GM18505 (cell line): ENCODE data around the gene TNS1.

Experiments used
- ATAC-seq: cut with Tn5 transposase; IDR thresholded peaks from one replicate; pipeline ENCODE4 v1.9.1; 2021; ENCODE audit not compliant: unreplicated experiment
- POLR2A ChIP-seq: IDR thresholded peaks from 4 replicates; pipeline ENCODE4 v1.6.1; 2011; ENCODE audit warnings: borderline replicate concordance; ENCODE audit not compliant: insufficient read depth, insufficient read length; ENCODE audit errors: extremely low read depth

TNS1 gene

GRCh38 chr2:218033590-218034496 is 31.0 kb upstream of the TNS1 start:
- ATAC-seq = no peak

DNA sequence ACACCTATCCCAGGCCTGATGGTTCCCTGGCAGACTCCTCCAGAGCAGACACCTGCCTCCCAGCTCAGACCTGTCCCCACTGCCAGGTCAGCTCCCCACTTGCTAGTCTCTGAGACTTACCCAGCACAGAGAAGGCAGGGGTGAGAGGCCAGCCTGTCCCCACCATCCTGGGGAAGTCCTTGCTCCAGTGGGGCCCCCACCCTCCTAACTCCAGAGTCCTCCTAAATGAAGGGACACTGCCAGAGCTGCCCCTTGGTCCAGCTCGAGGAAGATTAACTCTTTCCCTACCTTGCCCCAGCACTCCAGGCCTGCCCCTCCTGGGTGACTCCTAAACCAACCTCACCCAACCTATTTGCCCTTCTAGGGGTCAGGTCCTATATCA is 30.4 kb upstream of the TNS1 start:
- TF ChIP-seq POLR2A = no peak
- ATAC-seq = no peak

More at GRCh38 chr2:218033590-218034496, 31.0 kb upstream of the TNS1 start:
- TF ChIP-seq POLR2A = no peak

GRCh38 chr2:218032336-218033171 is 29.8 kb upstream of the TNS1 start:
- ATAC-seq = no peak
- no peak for TF ChIP-seq POLR2A

- no peak for TF ChIP-seq POLR2A
- ATAC-seq = no peak
Observed at GRCh38 chr2:218031771-218032257, 29.0 kb upstream of the TNS1 start.

DNA sequence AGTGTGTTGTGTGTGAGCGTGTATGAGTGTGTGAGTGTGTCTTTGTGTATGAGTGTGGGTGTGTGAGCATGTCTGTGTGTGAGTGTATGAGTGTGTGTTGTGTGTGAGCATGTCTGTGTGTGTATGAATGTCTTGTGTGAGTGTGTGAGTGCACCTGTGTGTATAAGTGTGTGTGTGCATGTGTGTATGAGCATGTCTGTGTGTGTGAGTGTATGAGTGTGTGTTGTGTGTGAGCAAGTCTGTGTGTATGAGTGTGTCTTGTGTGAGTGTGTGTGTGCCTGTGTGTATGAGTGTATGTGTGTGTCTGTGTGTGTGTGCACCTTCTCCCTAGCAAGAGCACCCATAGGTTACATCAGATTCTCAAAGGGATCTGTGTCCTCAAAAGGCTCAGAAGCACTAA is 28.5 kb upstream of the TNS1 start:
- no peak for TF ChIP-seq POLR2A
- no peak for ATAC-seq

DNA sequence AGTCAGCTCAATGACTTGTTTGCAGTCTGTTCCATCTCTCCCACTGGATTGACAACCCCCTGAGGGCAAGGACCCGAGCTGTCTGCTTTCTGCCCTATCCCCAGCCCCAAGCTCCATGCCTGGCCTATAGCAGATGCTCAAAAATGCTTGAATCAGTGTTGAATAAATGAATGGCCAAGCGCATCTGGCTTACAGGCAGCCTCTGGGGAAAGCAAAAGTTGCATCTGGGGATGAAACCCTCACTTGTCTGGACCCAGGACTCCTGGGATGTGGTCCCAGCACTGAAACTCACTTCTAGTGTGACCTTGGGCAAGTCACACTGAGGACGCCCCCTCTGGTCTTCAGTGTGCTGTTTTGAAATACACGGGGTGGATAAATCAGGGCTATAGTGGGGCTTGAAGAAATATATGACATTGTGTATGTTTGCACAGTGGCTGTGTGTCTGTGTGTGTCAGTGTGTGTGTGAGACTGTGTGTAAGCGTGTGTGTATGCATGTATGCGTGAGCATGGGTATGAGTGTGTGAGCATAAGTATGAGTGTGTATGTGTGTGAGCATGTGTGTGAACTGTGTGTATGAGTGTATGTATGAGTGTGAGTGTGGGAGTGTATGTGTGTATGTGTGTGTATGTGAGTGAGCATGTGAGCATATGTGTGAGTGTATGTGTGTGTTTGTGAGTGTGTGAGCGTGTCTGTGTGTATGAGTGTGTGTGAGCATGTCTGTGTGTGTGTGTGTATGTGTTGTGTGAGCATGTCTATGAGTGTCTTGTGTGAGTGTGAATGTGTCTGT is 27.8 kb upstream of the TNS1 start:
- TF ChIP-seq POLR2A = no peak
- ATAC-seq = no peak

- TF ChIP-seq POLR2A = no peak
Observed at GRCh38 chr2:218029366-218030360, 26.9 kb upstream of the TNS1 start.

GRCh38 chr2:218028562-218029348 is 26.0 kb upstream of the TNS1 start:
- no peak for TF ChIP-seq POLR2A
- ATAC-seq = no peak

More at GRCh38 chr2:218029366-218030360, 26.9 kb upstream of the TNS1 start:
- no peak for ATAC-seq

GRCh38 chr2:218028189-218028495 is 25.3 kb upstream of the TNS1 start:
- TF ChIP-seq POLR2A = no peak
- ATAC-seq = no peak

DNA sequence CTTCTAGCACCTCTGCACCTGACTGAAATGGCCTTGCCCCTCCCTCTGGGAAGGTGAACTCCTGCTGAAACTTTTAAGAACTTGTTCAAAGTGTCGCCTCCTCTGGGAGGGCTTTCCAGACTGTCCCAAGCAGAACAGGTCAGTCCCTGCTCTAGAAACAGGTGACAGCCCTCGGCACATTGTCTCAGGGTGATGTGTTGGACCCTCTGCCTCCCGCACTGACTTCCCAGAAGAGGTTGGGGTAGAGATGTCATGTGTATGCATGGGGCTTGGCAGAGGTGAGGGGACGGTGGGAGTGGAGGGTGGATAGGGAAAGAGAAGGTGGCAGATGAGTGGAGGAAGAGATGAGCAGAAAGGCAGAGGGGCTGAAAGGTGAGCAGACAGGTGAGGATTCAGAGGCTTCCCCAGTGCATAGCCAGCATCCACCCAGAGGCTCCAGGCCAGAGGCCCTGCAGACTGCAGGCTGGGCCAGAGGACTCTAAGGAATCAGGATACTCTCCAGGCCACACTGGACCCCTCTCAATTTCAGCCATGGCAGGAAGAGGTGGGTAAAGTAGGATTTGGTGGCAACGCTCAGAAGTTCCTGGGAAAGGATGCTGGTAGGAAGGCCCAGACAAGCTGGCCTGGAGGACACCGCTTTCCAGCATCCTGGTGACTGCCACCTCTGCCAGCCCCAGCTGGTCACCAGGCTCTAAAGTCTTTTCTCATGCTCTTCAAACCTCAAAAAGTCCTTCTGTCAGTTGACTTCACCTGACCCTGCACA is 24.8 kb upstream of the TNS1 start:
- no peak for ATAC-seq
- no peak for TF ChIP-seq POLR2A
